AG04449 (cell line): ENCODE measurements around the gene ASTN2.

ENCODE experiments used
- CTCF ChIA-PET: fragments of 350-600 bp; formaldehyde crosslinking; extraction: SDS; loops from one replicate; lab custom pipeline; 2021; ENCODE audit warnings: antibody characterized with exemption; lab: Yijun Ruan, JAX
- POLR2A ChIA-PET: fragments of 400-600, 350-600 bp; formaldehyde crosslinking; extraction: SDS; loops from one replicate; lab custom pipeline; 2020; ENCODE audit warnings: antibody characterized with exemption, inconsistent platforms; lab: Yijun Ruan, JAX
- DNase-seq: peaks from one replicate; pipeline ENCODE4 v3.0.0-alpha.2; 2010; ENCODE audit warnings: low read depth, low spot score
- H3K4me3 ChIP-seq: 2 replicates; pipeline ENCODE4 v1.5.1; 2011; ENCODE audit warnings: low read depth, mild to moderate bottlenecking, control low read depth, low read length
- TF ChIP-seq, protein P1 (sequence below): IDR thresholded peaks from one replicate; pipeline ENCODE4 v1.5.1; 2011; ENCODE audit warnings: mild to moderate bottlenecking, moderate library complexity, low read length, control low read depth, inconsistent platforms; ENCODE audit not compliant: insufficient read depth; ENCODE audit errors: missing control alignments

The ASTN2 gene

DNA sequence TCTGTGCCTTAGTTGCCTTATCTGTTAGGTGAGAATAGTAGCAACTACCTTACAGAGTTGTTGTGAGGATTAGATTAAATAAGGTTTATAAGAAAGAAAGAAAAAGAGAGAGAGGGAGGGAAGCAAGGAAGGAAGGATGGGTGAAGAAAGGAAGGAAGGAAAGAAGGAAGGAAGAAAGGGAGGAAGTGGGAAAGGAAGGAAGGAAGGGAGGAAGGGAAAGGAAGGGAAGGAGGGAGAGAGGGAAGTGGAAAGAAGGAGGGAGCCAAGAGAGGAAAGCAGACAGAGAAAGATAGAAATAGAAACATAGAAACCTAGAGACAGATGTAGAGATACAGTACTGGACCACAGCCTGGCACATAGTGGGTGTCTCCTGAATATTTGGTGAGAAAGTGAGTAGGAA lies 934.9 kb downstream of the ASTN2 start:
- no peak for DNase-seq
- TF ChIP-seq, protein P1, sequence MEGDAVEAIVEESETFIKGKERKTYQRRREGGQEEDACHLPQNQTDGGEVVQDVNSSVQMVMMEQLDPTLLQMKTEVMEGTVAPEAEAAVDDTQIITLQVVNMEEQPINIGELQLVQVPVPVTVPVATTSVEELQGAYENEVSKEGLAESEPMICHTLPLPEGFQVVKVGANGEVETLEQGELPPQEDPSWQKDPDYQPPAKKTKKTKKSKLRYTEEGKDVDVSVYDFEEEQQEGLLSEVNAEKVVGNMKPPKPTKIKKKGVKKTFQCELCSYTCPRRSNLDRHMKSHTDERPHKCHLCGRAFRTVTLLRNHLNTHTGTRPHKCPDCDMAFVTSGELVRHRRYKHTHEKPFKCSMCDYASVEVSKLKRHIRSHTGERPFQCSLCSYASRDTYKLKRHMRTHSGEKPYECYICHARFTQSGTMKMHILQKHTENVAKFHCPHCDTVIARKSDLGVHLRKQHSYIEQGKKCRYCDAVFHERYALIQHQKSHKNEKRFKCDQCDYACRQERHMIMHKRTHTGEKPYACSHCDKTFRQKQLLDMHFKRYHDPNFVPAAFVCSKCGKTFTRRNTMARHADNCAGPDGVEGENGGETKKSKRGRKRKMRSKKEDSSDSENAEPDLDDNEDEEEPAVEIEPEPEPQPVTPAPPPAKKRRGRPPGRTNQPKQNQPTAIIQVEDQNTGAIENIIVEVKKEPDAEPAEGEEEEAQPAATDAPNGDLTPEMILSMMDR: no peak
- ChIA-PET POLR2A (no interaction called here), CTCF (no interaction called here)
- H3K4me3 ChIP-seq: no peak overlapping the region

DNA sequence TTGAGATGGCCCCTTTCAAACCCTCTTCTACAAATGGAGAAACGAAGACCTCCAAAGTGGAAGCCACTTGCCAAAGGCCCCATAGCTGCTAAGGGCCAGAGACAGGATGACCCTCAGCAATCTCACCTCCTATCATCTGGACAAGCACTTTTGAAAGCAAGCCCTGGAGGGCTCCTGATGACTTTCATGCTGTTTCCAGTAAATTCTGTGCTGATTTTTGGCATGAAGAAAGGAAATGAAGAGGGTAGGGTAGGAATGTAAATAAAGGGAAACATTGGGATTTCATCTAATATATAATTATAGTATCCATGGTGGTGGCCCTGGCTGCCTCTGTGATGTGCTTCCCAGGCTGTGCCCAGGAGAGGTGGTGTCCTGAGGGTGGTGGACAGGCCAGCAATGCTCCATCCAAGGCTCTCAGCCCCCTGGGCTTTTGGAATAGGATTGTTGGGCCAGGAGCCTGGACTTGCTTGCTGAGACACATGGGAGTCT lies 935.8 kb downstream of the ASTN2 start:
- TF ChIP-seq, protein P1: no peak
- DNase-seq: no peak
- ChIA-PET POLR2A (no interaction called here), CTCF (interaction anchor here (1.4 kb wide), 1 partner anchor 39 kb away, joined by 3 read pairs; no protein-coding TSS in a partner anchor)
- no peak overlapping the region for H3K4me3 ChIP-seq

DNA sequence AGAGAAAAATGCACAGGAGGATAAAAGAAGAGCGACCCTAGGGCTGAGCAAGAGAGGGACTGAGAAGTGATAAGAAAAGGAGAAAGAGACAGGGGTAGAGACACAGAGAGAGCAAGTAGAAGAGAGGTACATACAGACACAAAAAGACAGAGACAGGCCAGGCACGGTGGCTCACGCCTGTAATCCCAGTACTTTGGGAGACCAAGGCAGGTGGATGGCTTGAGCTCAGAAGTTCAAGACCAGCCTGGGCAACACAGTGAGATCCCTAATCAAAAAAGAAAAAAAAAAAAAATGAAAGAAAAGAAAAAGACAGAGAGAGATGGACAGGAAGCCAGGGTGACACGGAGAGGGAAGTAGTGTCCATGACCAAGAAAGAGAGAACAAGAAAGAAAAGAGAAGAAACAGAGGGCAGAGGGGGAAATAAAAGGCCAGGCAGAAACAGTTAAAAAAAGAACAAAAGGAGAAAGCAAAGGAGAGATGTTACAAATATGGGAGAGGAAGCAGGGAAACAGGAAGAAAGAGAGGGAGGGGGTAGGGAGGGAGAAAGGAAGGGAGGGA lies 937.2 kb downstream of the ASTN2 start:
- ChIA-PET CTCF (interaction anchor here (0.6 to 1.4 kb wide), 3 partner anchors 13 to 38 kb away, joined by 3 read pairs; no protein-coding TSS in a partner anchor), POLR2A (no interaction called here)
- no peak overlapping the region for H3K4me3 ChIP-seq
- DNase-seq: no peak
- TF ChIP-seq, protein P1: no peak

DNA sequence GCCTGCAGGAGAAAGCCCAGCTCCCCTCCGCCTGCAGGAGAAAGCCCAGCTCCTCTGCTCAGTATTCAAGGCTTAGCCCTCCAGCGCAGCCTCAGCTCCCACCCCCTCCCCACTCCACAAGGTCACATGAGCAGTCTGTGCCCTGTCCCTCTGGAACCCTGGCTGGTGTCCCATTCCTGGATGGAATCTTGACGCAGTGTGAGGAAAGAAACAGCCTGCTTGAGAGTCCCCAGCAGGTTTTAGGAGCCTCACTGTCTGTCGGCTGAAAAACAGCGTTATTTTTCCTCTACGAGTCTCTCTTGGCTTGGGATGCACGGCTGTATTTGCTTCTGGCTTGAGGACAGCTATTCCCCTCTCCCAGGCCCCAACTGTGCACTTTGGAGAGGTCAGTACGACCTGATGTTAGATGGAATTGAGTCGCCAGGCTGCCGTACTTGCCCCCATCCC lies 937.9 kb downstream of the ASTN2 start:
- TF ChIP-seq, protein P1: no peak
- CTCF ChIA-PET: interaction anchor here (0.8 kb wide), 1 partner anchor 18 kb away, joined by 3 read pairs; no protein-coding TSS in a partner anchor
- H3K4me3 ChIP-seq: no peak overlapping the region
- no peak for DNase-seq
- POLR2A ChIA-PET: no interaction called here

DNA sequence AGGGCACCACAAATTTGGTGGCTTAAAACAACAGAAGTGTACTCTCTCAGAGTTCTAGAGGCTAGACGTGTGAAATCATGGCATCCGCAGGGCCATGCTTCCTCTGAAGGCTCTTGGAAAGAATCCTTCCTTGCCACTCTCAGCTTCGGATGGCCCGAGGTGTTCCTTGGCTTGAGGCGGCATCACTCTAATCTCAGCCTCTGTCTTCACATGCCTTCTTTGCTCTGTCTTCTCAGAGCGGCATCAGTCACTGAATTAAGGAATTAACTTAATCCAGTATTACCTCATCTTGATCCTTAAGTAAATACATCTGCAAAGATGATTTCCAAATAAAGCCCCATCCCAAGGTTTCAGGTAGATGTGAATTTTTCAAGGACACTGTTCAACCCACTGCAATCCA lies 938.9 kb downstream of the ASTN2 start:
- no peak overlapping the region for H3K4me3 ChIP-seq
- DNase-seq: no peak
- ChIA-PET CTCF (interaction anchor here (1.1 kb wide), 1 partner anchor 8 kb away, joined by 3 read pairs; no protein-coding TSS in a partner anchor), POLR2A (no interaction called here)
- TF ChIP-seq, protein P1: no peak

DNA sequence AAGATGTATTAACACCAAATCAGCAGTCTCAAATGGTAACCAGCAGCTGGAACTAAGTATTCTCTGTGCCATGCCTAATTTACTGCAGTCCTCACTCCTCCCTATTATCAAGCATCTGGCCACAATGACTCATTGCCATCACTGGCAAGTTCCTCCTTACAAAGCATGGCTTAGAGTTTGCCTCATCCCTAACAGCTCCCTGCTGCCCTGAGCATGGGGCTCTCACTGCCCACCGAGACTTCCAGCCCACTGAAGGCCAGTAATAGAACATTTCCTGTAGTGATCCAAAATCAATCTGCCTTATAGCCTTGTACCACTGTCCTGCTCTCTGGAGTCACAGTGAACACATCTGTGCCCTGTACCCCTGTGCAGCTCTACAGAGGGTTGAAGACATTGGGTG lies 939.7 kb downstream of the ASTN2 start:
- CTCF ChIA-PET: interaction anchor here (1.1 kb wide), 2 partner anchors 9 to 17 kb away, joined by 3 read pairs; no protein-coding TSS in a partner anchor

More for the DNA sequence above, 939.7 kb downstream of the ASTN2 start:
- DNase-seq: no peak
- POLR2A ChIA-PET: no interaction called here
- TF ChIP-seq, protein P1: no peak
- H3K4me3 ChIP-seq: no peak overlapping the region
